K562 (cell line): ENCODE measurements around the gene IP6K1. TPM values are rescaled to one million over a fixed set of nuclear protein-coding genes. Genes with fewer than 3 reads are reported as not detected.

ENCODE experiments used
- CREBBP ChIP-seq: IDR thresholded peaks from one replicate; pipeline ENCODE4 v1.6.1; 2012; ENCODE audit warnings: low read depth, mild to moderate bottlenecking, control low read depth, inconsistent platforms, low read length
- DNMT1 ChIP-seq: fragments of 450-650 bp; IDR thresholded peaks from 2 replicates; pipeline ENCODE4 v1.6.1; 2016; ENCODE audit warnings: antibody characterized with exemption, mild to moderate bottlenecking
- ESRRB ChIP-seq: fragments of 250-450 bp; sonication (Bioruptor Pico); IDR thresholded peaks from 2 replicates; pipeline ENCODE4 v1.5.0; 2020; ENCODE audit warnings: mild to moderate bottlenecking, moderate library complexity, borderline replicate concordance
- EZH2 ChIP-seq: IDR thresholded peaks from 2 replicates; pipeline ENCODE4 v1.6.1; 2012; ENCODE audit warnings: low read depth, mild to moderate bottlenecking, inconsistent platforms, low read length, borderline replicate concordance
- FOXA3 ChIP-seq, 2 experiments: fragments of 450-650 bp in 1 of 2; sonication (generic) in 1 of 2; formaldehyde crosslinking; IDR thresholded peaks in 1 of 2; conservative IDR thresholded peaks in 1 of 2; 2 replicates each; pipeline versions ENCODE4 v1.4.0 to v1.8.0; 2020 to 2022; ENCODE audit warnings: mild to moderate bottlenecking in 2 of 2, missing genetic modification reagents in 1 of 2
- FOXK2 ChIP-seq, 2 experiments: fragments of 450-650 bp; IDR thresholded peaks in 1 of 2; conservative IDR thresholded peaks in 1 of 2; 2 replicates each; pipeline ENCODE4 v1.6.1; 2016; ENCODE audit warnings: low read depth in 2 of 2, mild to moderate bottlenecking in 1 of 2
- IRF1 ChIP-seq: sonication (generic); formaldehyde crosslinking; IDR thresholded peaks from 2 replicates; pipeline ENCODE4 v1.8.0; 2022; ENCODE audit warnings: missing genetic modification reagents, mild to moderate bottlenecking, borderline replicate concordance
- KAT8 ChIP-seq: fragments of 450-650 bp; IDR thresholded peaks from 2 replicates; pipeline ENCODE4 v1.6.1; 2016; ENCODE audit warnings: low read depth, mild to moderate bottlenecking
- MAZ ChIP-seq, 2 experiments: fragments of 450-650 bp in 1 of 2; sonication (generic) in 1 of 2; formaldehyde crosslinking; IDR thresholded peaks in 1 of 2; conservative IDR thresholded peaks in 1 of 2; 2 replicates each; pipeline versions ENCODE4 v1.4.0 to v1.5.0; 2020; ENCODE audit warnings: mild to moderate bottlenecking in 1 of 2, missing genetic modification reagents in 1 of 2
- MTA3 ChIP-seq: fragments of 450-650 bp; formaldehyde crosslinking; IDR thresholded peaks from 2 replicates; pipeline ENCODE4 v1.6.1; 2017; ENCODE audit warnings: mild to moderate bottlenecking, borderline replicate concordance
- OTX1 ChIP-seq: fragments of 450-650 bp; formaldehyde crosslinking; IDR thresholded peaks from 2 replicates; pipeline ENCODE4 v1.4.0; 2022; ENCODE audit warnings: mild to moderate bottlenecking
- PRMT5 ChIP-seq: sonication (generic); formaldehyde crosslinking; IDR thresholded peaks from 2 replicates; pipeline ENCODE4 v1.5.0; 2020; ENCODE audit warnings: missing genetic modification reagents
- RBFOX2 ChIP-seq: fragments of 200-400 bp; formaldehyde crosslinking; IDR thresholded peaks from 2 replicates; pipeline ENCODE4 v1.6.1; 2017; ENCODE audit warnings: low read depth, mild to moderate bottlenecking, low read length, moderate library complexity
- RBM14 ChIP-seq: fragments of 200-400 bp; formaldehyde crosslinking; IDR thresholded peaks from 2 replicates; pipeline ENCODE4 v1.6.1; 2018; ENCODE audit warnings: low read depth, mild to moderate bottlenecking, low read length, moderate library complexity, borderline replicate concordance; ENCODE audit not compliant: insufficient read depth
- SPI1 ChIP-seq: IDR thresholded peaks from 2 replicates; pipeline ENCODE4 v1.6.1; 2011; ENCODE audit warnings: low read depth, low read length, control low read depth, borderline replicate concordance
- TEAD2 ChIP-seq: fragments of 450-650 bp; IDR thresholded peaks from 2 replicates; pipeline ENCODE4 v1.6.1; 2016; ENCODE audit warnings: missing genetic modification characterization, control low read depth, missing compliant biosample characterization
- TGIF2 ChIP-seq: sonication (generic); formaldehyde crosslinking; IDR thresholded peaks from 2 replicates; pipeline ENCODE4 v1.8.1; 2022; ENCODE audit warnings: mild to moderate bottlenecking, missing genetic modification reagents, moderate library complexity
- ZNF3 ChIP-seq: fragments of 250-450 bp; sonication (Bioruptor Pico); IDR thresholded peaks from 2 replicates; pipeline ENCODE4 v1.5.0; 2021; ENCODE audit warnings: mild to moderate bottlenecking, moderate library complexity
- ZNF41 ChIP-seq: fragments of 250-450 bp; sonication (Bioruptor Pico); conservative IDR thresholded peaks from 2 replicates; pipeline ENCODE4 v1.4.0; 2020; ENCODE audit warnings: mild to moderate bottlenecking
- ZNF449 ChIP-seq: fragments of 250-450 bp; sonication (Bioruptor Pico); IDR thresholded peaks from 2 replicates; pipeline ENCODE4 v1.8.0; 2022; ENCODE audit warnings: moderate library complexity, mild to moderate bottlenecking, inconsistent platforms
- ZNF695 ChIP-seq: fragments of 450-650 bp; formaldehyde crosslinking; IDR thresholded peaks from 2 replicates; pipeline ENCODE4 v1.4.0; 2020; ENCODE audit warnings: mild to moderate bottlenecking, moderate library complexity
- polyA plus RNA-seq, 8 experiments: library from polyadenylated mRNA; depleted of rRNA in 4 of 8; stranded (reverse) in 5 of 8; unstranded in 3 of 8; fragments of >200 nt; fragmentation: Nextera tagmentation in 2 of 8; fragmentation: Illumina TruSeq in 1 of 8; extraction: Ambion mirVana in 2 of 8; extraction: Trizol in 1 of 8; gene quantifications; 2 replicates each; pipeline versions ENCODE4 v1.2.1 to v1.2.3, GENCODE V29; 2011 to 2014; ENCODE audit warnings: inconsistent platforms in 1 of 8, missing spikeins in 1 of 8
- total RNA-seq, 7 experiments: library from RNA; depleted of rRNA in 6 of 7; stranded (reverse); fragments of >200 nt in 6 of 7; fragmentation: Illumina TruSeq in 2 of 7; extraction: Trizol in 2 of 7; gene quantifications; 2 replicates each; pipeline versions ENCODE4 v1.2.1 to v1.2.3, GENCODE V29; 2011 to 2021; ENCODE audit warnings: low replicate concordance in 1 of 7
- TF ChIP-seq, protein P1 (sequence below): fragments of 250-450 bp; sonication (Bioruptor Pico); IDR thresholded peaks from 2 replicates; pipeline ENCODE4 v1.4.0; 2020; ENCODE audit warnings: mild to moderate bottlenecking
- TF ChIP-seq, protein P2 (sequence below): sonication (generic); formaldehyde crosslinking; IDR thresholded peaks from 2 replicates; pipeline ENCODE4 v1.8.0; 2022; ENCODE audit warnings: missing genetic modification reagents, mild to moderate bottlenecking, borderline replicate concordance

Gene IP6K1
- total and polyA plus RNA-seq, 9 of the 15 experiments (the other 6 are each of a cell fraction or from before 2014, with no cell fraction given), result 0.46 to 29.2 (median 13.1) TPM

DNA sequence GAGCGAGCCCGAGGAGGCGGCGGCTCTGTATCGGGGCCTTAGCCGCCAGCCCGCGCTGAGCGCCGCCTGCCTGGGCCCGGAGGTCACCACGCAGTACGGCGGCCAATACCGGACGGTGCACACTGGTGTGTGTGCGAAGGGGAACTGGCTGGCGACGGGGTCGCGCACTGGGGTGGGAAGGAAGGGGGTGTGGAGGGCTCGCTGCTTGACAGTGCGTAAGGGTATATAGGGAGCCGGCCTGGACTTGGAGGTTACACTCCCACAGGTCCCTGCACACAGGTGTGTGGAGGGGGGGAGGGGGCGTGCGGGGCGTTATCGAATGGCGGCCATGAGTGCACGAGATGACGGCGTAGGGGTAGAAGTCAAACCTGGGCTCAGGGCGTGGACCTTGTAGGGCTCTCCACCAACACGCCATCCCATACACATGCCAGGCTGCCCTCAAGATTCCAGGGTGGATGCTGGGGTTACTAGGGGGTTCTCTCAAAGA lies 111.8 kb downstream of the IP6K1 start (continued):
- no peak for TF ChIP-seq ZNF449 (CRISPR knock-in tag)
- 0 out of 2 replicates have a peak, but pooled peaks have one; percentile 54 for TF ChIP-seq TGIF2 (CRISPR knock-in tag)
- TF ChIP-seq TEAD2, result no peak
- no peak for TF ChIP-seq PRMT5 (CRISPR knock-in tag)
- TF ChIP-seq CREBBP, result no peak
- TF ChIP-seq, protein P1, sequence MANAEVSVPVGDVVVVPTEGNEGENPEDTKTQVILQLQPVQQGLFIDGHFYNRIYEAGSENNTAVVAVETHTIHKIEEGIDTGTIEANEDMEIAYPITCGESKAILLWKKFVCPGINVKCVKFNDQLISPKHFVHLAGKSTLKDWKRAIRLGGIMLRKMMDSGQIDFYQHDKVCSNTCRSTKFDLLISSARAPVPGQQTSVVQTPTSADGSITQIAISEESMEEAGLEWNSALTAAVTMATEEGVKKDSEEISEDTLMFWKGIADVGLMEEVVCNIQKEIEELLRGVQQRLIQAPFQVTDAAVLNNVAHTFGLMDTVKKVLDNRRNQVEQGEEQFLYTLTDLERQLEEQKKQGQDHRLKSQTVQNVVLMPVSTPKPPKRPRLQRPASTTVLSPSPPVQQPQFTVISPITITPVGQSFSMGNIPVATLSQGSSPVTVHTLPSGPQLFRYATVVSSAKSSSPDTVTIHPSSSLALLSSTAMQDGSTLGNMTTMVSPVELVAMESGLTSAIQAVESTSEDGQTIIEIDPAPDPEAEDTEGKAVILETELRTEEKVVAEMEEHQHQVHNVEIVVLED (CRISPR knock-in tag), result no peak
- TF ChIP-seq RBFOX2, result 0 out of 2 replicates have a peak, but pooled peaks have one; percentile 65
- no peak for TF ChIP-seq ESRRB
- no peak for TF ChIP-seq ZNF695 (CRISPR knock-in tag)
- no peak for TF ChIP-seq ZNF3
- no peak for TF ChIP-seq RBM14
- no peak for TF ChIP-seq IRF1 (CRISPR knock-in tag)
- 0 out of 4 replicates have a peak, but pooled peaks of 1 of the 2 experiments have one; percentile 1 for TF ChIP-seq MAZ (CRISPR knock-in tag; conservative IDR thresholded peaks at IDR 0.05 in 1 of 2, IDR thresholded peaks at IDR 0.05 in 1 of 2)
- peak; percentile 3; the same call in 1 of the 2 replicates for TF ChIP-seq SPI1
- no peak for TF ChIP-seq OTX1 (CRISPR knock-in tag)
- TF ChIP-seq, protein P2, sequence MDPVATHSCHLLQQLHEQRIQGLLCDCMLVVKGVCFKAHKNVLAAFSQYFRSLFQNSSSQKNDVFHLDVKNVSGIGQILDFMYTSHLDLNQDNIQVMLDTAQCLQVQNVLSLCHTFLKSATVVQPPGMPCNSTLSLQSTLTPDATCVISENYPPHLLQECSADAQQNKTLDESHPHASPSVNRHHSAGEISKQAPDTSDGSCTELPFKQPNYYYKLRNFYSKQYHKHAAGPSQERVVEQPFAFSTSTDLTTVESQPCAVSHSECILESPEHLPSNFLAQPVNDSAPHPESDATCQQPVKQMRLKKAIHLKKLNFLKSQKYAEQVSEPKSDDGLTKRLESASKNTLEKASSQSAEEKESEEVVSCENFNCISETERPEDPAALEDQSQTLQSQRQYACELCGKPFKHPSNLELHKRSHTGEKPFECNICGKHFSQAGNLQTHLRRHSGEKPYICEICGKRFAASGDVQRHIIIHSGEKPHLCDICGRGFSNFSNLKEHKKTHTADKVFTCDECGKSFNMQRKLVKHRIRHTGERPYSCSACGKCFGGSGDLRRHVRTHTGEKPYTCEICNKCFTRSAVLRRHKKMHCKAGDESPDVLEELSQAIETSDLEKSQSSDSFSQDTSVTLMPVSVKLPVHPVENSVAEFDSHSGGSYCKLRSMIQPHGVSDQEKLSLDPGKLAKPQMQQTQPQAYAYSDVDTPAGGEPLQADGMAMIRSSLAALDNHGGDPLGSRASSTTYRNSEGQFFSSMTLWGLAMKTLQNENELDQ (CRISPR knock-in tag), result no peak
- TF ChIP-seq FOXA3 (CRISPR knock-in tag; conservative IDR thresholded peaks at IDR 0.05 in 1 of 2, IDR thresholded peaks at IDR 0.05 in 1 of 2), result peak in 1 of 2 experiments; percentile 64; a peak in 1 of 4 replicates
- no peak for TF ChIP-seq DNMT1
- TF ChIP-seq EZH2, result no peak
- TF ChIP-seq ZNF41 (CRISPR knock-in tag), result no peak
- no peak for TF ChIP-seq MTA3
- TF ChIP-seq KAT8, result no peak
- no peak for TF ChIP-seq FOXK2 (conservative IDR thresholded peaks at IDR 0.05 in 1 of 2, IDR thresholded peaks at IDR 0.05 in 1 of 2; ENCODE audit: low read depth in 2 of 2)
